GM19438 (cell line): ENCODE data around the gene DSCAML1.

Source experiments
- ATAC-seq: cut with Tn5 transposase; IDR thresholded peaks from one replicate; pipeline ENCODE4 v1.9.1; 2021; ENCODE audit warnings: low read depth; ENCODE audit not compliant: unreplicated experiment

The DSCAML1 gene

DNA sequence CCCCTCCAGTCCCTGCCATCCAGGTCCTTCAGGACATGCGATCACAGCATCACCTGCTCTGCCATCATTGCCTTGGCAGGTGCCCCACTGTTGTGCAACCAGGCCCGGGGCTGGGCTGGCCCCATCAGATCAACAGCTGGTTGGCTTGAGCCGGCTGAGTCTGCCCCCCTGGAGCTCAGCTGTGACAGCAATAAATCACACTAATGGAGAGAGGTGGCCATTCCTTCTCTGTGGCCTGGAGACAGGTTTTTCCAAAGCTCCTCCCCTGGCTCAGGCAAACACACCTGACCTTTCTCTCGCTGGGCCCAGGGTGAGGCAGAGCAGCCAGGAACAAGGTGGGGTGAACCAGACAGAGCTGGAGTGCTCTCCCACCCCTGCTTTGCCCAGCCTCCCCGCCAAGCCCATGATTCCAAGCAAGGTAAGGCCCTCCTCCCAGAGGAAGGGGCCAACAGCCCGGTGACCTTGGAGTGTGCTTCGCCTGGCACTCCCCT, 36.4 kb upstream of the DSCAML1 start:
- ATAC-seq = no peak

DNA sequence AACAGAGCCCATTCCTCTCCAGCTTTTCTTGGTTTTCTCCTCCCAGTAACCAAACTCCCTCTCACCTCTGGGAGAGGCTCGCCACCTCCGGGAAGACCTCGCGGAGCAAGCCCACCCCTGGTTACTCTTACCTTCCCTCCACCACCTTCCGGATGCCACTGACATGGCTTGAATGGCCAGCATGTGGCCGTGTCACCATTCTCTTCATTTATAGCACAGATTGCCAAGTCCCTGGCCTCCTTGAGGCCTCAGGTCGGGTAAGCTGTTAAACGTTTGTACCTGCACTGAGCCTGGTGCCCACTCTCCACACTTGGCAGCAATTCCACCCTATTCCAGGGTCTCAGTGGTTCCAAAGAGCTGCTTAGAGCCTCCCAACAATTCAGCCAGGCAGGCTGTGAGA, 35.5 kb upstream of the DSCAML1 start:
- no peak for ATAC-seq

- no peak for ATAC-seq
These were observed 34.8 kb upstream of the DSCAML1 start for GRCh38 chr11:117831661-117832415.

DNA sequence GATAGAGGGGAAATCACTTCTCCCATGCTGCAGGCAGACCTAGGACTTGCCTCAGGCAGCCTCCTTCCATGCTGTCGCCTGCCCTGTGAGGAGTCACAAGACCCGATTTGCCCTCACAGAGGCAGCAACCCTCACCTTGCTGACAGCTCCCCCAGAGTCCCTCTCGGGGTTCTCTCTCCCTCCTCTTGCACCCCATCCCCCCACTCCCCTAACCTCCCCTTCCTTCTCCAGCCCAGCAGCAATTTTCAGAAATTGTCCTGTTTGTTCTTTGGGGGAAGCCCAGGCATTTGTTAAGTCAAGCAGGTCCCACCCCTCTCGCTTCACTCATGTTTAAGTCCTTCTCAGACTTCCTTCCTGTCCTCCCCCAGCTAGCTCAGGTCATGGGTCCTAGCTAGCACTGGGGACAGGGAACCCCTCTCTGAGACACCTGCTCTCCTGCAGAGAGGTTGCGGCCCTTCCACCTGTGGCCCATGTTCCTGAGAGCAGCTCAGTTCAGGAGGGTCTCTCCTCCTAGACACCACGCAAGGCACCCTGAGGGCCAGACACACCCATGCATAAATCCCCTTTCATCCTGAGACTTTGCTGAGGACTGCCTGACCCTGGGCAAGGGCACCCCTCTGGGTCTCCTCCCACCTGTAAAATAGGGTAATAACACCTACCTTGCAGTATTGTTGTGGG, 33.8 kb upstream of the DSCAML1 start:
- ATAC-seq = no peak

GRCh38 chr11:117830072-117830471, 33.1 kb upstream of the DSCAML1 start:
- no peak for ATAC-seq

DNA sequence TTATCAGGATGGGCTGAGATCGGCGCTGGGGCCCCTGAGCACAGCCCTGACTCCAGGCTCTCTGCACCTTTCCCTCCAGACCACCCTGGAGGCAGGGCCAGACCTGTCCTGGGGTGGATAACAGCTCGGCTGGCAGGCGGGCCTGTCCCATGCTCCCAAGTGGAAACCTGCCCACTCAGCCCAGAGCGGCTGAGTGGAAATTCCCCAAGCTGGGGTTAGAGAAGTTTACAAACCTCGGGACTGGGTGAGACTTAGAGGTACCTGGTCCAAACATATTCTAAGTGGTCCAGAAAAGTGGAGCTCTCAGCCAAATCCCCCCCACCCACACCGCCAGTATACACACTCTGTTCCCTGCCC, 32.3 kb upstream of the DSCAML1 start:
- no peak for ATAC-seq

GRCh38 chr11:117828611-117829368, 31.8 kb upstream of the DSCAML1 start:
- ATAC-seq = no peak

- no peak for ATAC-seq
These were observed 30.8 kb upstream of the DSCAML1 start for GRCh38 chr11:117827521-117828511.

GRCh38 chr11:117826832-117827231, 29.8 kb upstream of the DSCAML1 start:
- no peak for ATAC-seq

- ATAC-seq = no peak
These were observed 29.2 kb upstream of the DSCAML1 start for GRCh38 chr11:117826190-117826570.

DNA sequence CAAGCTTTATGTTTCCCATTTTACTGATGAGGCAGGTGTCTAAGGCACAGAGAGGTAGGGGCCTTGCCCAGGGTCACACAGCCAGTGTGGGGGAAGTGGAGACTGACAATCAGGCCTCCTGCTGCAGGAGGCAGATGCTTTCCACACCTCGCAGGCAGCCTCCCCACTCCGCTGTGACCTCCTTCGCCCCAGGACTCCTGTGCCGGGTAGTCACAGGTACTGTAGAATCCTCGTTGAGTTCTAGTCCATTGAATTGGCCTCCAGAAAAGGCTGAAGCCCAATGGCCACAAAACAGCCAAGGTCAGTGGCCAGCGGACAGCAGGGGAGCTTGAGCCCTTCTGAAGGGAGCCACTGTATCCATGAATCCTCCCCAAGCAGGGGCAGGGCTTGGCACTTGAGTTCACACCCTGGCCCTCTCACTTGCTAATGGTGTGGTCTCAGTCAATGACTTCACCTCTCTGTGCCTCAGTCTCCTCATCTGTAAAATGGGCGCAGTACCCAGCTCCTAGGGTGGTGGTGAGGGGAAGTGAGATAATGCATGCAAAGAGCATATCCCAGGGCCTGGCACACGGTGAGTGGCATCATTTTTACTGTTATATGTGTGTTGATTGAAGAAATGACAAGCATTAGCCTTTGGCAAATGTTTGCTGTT, 28.6 kb upstream of the DSCAML1 start:
- ATAC-seq = no peak

- no peak for ATAC-seq
These were observed 27.8 kb upstream of the DSCAML1 start, which contains the start of gene FXYD2 for GRCh38 chr11:117824571-117825537. TSS of gene FXYD2 (minus strand) at chr11:117824744. CDS start at chr11:117824678, 66 bp downstream.

DNA sequence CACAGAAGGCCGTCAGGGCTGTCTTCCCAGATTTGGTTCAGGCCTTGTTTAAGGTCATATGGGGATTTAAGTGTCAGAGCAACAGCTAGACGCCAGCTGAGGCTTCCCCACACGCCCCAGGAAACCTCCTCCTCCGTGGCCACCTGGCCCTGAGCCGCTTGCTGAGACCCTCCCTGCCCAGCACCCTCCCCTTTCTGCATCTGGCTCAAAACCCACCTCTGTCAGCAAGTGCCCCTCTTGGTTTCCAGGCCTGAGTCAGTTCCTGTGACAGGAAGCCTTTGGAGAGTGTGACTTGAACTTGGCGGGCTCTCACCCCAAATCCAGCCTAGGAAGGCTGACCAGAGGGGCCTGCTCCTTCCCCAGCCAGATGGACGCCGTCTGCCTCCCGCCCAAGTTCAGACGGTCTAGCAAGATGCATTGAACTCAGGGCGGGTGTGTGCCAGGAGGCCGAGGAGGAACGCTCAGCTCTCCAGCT, 27.0 kb upstream of the DSCAML1 start:
- ATAC-seq = no peak

GRCh38 chr11:117823294-117823945, 26.4 kb upstream of the DSCAML1 start:
- ATAC-seq = no peak

GRCh38 chr11:117822074-117823033, 25.3 kb upstream of the DSCAML1 start:
- ATAC-seq = no peak

- no peak for ATAC-seq
These were observed 24.4 kb upstream of the DSCAML1 start for GRCh38 chr11:117821431-117821830.

DNA sequence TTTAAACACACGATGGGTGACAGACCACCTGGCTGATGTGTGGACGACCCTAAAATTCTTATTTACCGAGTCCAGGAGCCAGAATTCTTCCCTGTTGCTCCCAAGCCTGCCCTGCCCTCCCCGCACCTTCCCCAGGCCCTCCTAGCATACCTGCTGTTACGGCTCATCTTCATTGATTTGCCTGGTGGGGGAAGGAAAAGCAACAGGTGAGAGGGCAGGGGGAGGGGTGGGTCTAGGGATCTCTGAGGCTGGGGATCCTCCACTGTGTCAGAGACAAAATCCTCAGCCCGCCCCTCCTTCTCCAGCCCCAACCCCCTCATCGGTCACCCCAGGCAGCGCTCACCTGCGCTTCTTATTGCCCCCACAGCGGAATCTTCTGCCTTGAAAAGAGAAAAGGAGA, 23.5 kb upstream of the DSCAML1 start:
- no peak for ATAC-seq
